Neural crest cell (in vitro differentiated cells): ENCODE measurements around the gene GJC1. TPM values are rescaled to one million over a fixed set of nuclear protein-coding genes. Genes with fewer than 3 reads are reported as not detected.

Source experiments
- DNase-seq: peaks from one replicate; pipeline ENCODE4 v3.0.0; 2021; ENCODE audit warnings: low read depth, mixed read lengths, low spot score
- H3K27ac Mint-ChIP-seq: one replicate; pipeline ENCODE4 v1.8.0; 2021; ENCODE audit warnings: mild to moderate bottlenecking, mixed read lengths; ENCODE audit not compliant: unreplicated experiment
- H3K27me3 Mint-ChIP-seq: 2 replicates; pipeline ENCODE4 v1.8.0; 2021; ENCODE audit warnings: low read depth, mild to moderate bottlenecking, mixed read lengths
- H3K36me3 Mint-ChIP-seq: 2 replicates; pipeline ENCODE4 v1.8.0; 2021; ENCODE audit warnings: low read depth, mild to moderate bottlenecking, mixed read lengths
- H3K4me1 Mint-ChIP-seq: 2 replicates; pipeline ENCODE4 v1.8.0; 2021; ENCODE audit warnings: mixed read lengths
- H3K4me3 Mint-ChIP-seq: one replicate; pipeline ENCODE4 v1.8.0; 2021; ENCODE audit warnings: mild to moderate bottlenecking, mixed read lengths
- H3K9me3 Mint-ChIP-seq: 2 replicates; pipeline ENCODE4 v1.8.0; 2021; ENCODE audit warnings: mixed read lengths
- total RNA-seq: library from RNA; stranded (reverse); gene quantifications from 2 replicates; pipeline ENCODE4 v1.2.1, GENCODE V29; 2021
- TF ChIP-seq, protein P1 (sequence below): fragments of 200-600 bp; sonication (generic); conservative IDR thresholded peaks from 2 replicates; pipeline ENCODE4 v1.5.0; 2021; ENCODE audit warnings: antibody characterized with exemption, mild to moderate bottlenecking

Gene GJC1
- total RNA-seq, 1 donor from 2014 or later = 145 TPM

DNA sequence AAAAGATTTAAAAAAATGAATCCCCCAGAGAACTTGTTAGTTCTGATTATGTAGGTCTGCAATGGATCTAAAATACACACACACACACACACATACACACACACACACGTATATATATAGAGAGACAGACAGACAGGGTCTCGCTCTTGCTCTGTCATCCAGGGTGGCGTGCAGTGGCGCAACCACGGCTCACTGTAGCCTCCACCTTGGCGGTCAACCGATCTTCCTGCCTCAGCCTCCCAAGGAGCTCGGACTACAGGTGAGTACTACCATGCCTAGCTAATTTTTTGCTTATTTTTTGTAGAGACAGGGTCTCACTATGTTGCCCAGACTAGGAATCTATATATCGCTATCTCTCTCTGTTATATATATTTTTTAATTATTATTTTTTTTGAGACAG lies 33.4 kb downstream of the GJC1 start:
- no peak overlapping the region for H3K27ac Mint-ChIP-seq
- H3K36me3 Mint-ChIP-seq = peaks cover 5% of the 10 kb centered on the region
- no peak overlapping the region for H3K4me3 Mint-ChIP-seq
- H3K4me1 Mint-ChIP-seq = peaks cover 36% of the 10 kb centered on the region
- H3K27me3 Mint-ChIP-seq = no peaks in the 10 kb centered on the region
- TF ChIP-seq, protein P1, sequence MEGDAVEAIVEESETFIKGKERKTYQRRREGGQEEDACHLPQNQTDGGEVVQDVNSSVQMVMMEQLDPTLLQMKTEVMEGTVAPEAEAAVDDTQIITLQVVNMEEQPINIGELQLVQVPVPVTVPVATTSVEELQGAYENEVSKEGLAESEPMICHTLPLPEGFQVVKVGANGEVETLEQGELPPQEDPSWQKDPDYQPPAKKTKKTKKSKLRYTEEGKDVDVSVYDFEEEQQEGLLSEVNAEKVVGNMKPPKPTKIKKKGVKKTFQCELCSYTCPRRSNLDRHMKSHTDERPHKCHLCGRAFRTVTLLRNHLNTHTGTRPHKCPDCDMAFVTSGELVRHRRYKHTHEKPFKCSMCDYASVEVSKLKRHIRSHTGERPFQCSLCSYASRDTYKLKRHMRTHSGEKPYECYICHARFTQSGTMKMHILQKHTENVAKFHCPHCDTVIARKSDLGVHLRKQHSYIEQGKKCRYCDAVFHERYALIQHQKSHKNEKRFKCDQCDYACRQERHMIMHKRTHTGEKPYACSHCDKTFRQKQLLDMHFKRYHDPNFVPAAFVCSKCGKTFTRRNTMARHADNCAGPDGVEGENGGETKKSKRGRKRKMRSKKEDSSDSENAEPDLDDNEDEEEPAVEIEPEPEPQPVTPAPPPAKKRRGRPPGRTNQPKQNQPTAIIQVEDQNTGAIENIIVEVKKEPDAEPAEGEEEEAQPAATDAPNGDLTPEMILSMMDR = no peak
- no peaks in the 10 kb centered on the region for H3K9me3 Mint-ChIP-seq
- DNase-seq = no peak

DNA sequence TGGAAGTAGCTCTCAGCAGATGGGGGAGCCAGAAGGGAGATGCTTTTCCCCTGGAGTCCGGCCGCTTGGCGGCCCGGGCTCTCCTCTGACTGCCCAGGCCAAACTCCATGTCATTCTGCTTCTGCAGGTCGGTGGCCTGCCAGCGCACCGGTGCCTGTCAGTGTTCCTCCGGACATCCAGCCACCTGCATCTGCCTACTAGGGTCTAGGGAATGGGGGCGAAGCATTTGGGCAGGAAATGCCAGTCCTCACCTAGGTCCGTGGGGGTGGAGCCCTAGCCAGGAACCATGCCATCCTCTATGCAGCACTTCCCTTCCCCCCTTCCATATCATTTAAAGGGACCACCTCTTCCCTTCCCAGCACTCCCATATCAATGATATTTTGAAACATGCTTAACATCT lies 34.2 kb downstream of the GJC1 start:
- DNase-seq = no peak
- Mint-ChIP-seq H3K27ac (peak overlapping the region; percentile 92), H3K27me3 (no peaks in the 10 kb centered on the region), H3K9me3 (no peaks in the 10 kb centered on the region), H3K36me3 (peaks cover 3% of the 10 kb centered on the region), H3K4me3 (no peak overlapping the region), H3K4me1 (peaks cover 36% of the 10 kb centered on the region)
- TF ChIP-seq, protein P1 = no peak

DNA sequence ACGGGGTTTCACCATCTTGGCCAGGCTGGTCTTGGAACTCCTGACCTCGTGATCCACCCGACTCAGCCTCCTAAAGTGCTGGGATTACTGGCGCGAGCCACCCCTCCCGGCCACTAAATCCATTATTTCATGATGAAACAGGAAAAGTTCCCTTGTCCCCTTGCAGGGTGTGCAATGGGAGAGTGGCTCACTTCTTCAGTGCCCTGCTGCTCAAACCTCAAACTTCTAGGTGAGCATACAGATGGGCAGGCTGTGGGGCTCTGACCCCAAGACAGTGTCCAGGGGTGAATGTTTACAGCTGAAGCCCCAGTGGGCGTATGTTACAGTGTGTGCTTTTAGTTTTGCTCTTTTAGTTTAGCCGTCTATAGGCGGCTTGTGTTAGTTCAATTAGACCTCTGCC lies 34.7 kb downstream of the GJC1 start:
- Mint-ChIP-seq H3K4me1 (peaks cover 36% of the 10 kb centered on the region), H3K27ac (peak overlapping the region; percentile 92), H3K36me3 (peaks cover 3% of the 10 kb centered on the region), H3K9me3 (no peaks in the 10 kb centered on the region), H3K4me3 (peak overlapping the region; percentile 25), H3K27me3 (no peaks in the 10 kb centered on the region)
- TF ChIP-seq, protein P1 = no peak
- no peak for DNase-seq

DNA sequence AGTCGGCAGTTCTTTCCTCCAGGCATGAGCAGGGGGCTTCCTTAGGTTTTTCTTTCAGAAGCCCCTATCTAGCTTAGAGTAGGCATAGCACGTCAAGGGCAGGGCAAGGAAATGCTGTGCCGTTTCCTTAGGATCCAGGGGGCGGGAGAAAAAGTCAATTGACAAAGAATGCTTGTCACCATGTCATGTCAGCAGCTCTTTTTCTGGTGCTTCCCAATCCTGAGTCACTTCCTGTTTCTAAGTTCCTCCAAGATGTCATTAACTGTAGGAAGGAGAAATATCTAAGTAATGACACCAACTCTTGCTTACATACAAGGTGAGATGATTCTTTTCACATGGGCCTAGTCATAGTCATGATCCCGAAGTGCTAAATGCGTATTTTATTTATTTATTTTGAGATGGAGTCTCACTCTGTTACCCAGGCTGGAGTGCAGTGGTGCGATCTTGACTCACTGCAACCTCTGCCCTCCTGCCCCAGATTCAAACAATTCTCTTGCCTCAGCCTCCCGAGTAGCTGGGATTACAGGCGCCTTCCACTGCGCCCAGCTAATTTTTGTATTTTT lies 35.2 kb downstream of the GJC1 start:
- no peak for DNase-seq
- Mint-ChIP-seq H3K4me3 (peak overlapping the region; percentile 25), H3K36me3 (peaks cover 3% of the 10 kb centered on the region), H3K4me1 (peaks cover 36% of the 10 kb centered on the region), H3K27ac (peak overlapping the region; percentile 92), H3K9me3 (no peaks in the 10 kb centered on the region), H3K27me3 (no peaks in the 10 kb centered on the region)
- TF ChIP-seq, protein P1 = no peak

DNA sequence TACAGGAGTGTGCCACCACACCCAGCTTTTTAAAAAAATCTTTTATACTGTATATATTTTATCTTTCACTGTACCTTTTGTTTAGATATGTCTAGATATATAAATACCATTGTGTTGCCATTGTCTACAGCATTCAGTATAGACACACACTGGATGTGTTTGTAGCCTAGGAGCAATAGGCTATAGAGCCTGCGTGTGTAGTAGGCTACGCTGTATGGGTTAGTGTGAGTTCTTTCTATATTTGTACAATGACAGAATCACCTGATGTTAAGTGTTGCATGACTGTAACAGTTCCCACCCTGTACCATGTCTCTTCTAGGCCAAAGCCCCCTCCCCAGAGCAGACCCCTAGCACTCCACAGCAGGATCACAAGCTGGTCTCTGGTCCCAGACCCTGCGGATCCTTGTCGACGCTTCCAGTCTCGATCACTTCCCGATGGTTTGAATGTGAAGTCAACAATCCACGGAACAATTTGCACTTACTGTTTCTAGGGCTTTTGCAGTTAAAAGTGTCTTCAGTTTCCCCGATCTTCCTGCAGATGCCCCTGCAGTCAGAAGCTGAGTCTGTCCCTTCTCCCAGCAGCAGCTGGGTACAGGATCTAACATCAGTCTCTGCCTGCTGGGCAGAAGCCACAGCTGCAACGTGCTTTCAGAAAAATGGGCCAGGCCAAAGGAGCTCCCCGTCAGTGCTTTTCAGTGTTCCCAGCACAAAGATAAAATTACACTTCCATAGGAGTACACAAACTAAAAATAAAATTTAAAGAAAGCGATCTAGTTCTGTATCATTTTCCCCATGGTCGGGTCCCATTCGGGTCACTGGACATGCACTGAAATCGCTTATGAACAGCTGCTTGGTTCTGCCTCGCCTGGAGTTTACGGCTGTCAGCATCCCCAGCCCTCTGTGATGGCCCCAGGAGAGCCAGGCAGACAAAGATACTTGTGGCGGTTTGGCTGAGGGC lies 35.9 kb downstream of the GJC1 start:
- peaks cover 3% of the 10 kb centered on the region for H3K36me3 Mint-ChIP-seq

More for the DNA sequence above, 35.9 kb downstream of the GJC1 start:
- Mint-ChIP-seq H3K9me3 (no peaks in the 10 kb centered on the region), H3K27me3 (no peaks in the 10 kb centered on the region), H3K4me1 (peaks cover 36% of the 10 kb centered on the region), H3K4me3 (no peak overlapping the region), H3K27ac (peak overlapping the region; percentile 92)
- DNase-seq = no peak
- TF ChIP-seq, protein P1 = no peak
